ENCODE data around the gene PPP6R3. TPM values are rescaled to one million over a fixed set of nuclear protein-coding genes. Genes with fewer than 3 reads are reported as not detected.

PPP6R3 gene
- polyA plus RNA-seq, 1 donor (not counting 4 experiments of a cell fraction or from before 2014, with no cell fraction given): 50.2 TPM

DNA sequence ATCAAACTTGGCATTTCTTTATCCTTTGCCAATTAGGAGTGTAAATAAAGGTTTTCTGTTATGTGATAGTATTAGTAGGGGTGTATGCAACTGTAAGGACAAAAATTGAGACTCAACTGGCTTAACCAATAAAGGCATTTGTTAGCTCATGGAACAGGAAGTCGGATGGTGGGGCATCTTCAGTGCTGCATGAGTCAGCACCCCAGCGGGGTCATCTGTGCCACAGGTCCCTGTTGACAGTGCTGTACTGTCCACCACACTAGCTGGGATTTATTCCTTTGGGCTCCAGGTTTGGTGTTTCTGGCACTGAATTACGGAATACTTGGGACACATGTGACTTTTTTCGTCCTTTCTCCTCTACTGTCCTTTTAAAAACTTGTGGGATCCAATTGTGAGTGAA, 86.0 kb downstream of the PPP6R3 start:
- FAIRE-seq: no peak
- no peak for DNase-seq (ENCODE audit: low read depth, low spot score)
- H3K9ac ChIP-seq (ENCODE audit: control insufficient read depth, extremely low read depth, insufficient read depth, low read length): no peak overlapping the region
- peaks cover 10 to 38% of the 10 kb centered on the region in 2 experiments for H3K36me3 ChIP-seq (ENCODE audit: control insufficient read depth in 2 of 2, extremely low read depth in 1 of 2, insufficient read depth in 2 of 2, low read length in 2 of 2)
- no peaks in the 10 kb centered on the region for H3K9me3 ChIP-seq (ENCODE audit: control insufficient read depth, low read depth, low read length)
- no peak overlapping the region for H3K27ac ChIP-seq (ENCODE audit: control insufficient read depth, insufficient read depth, low read length)
- no peak overlapping the region for H3K4me3 ChIP-seq (ENCODE audit: control insufficient read depth in 2 of 3, extremely low read depth in 1 of 3, insufficient read depth in 2 of 3, low read depth in 1 of 3, low read length in 3 of 3)
- no peaks in the 10 kb centered on the region for H4K20me1 ChIP-seq (ENCODE audit: control insufficient read depth, extremely low read depth, insufficient read depth, low read length)
- TF ChIP-seq, protein P1, sequence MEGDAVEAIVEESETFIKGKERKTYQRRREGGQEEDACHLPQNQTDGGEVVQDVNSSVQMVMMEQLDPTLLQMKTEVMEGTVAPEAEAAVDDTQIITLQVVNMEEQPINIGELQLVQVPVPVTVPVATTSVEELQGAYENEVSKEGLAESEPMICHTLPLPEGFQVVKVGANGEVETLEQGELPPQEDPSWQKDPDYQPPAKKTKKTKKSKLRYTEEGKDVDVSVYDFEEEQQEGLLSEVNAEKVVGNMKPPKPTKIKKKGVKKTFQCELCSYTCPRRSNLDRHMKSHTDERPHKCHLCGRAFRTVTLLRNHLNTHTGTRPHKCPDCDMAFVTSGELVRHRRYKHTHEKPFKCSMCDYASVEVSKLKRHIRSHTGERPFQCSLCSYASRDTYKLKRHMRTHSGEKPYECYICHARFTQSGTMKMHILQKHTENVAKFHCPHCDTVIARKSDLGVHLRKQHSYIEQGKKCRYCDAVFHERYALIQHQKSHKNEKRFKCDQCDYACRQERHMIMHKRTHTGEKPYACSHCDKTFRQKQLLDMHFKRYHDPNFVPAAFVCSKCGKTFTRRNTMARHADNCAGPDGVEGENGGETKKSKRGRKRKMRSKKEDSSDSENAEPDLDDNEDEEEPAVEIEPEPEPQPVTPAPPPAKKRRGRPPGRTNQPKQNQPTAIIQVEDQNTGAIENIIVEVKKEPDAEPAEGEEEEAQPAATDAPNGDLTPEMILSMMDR (optimal IDR thresholded peaks at IDR 0.05 in 1 of 3, IDR thresholded peaks at IDR 0.05 in 1 of 3, conservative IDR thresholded peaks at IDR 0.05 in 1 of 3; ENCODE audit: extremely low read depth in 1 of 3, insufficient read depth in 2 of 3, low read length in 3 of 3): no peak
- TF ChIP-seq EZH2 (IDR thresholded peaks at IDR 0.05; ENCODE audit: low read length): no peak
- no peak overlapping the region for H3K4me2 ChIP-seq (ENCODE audit: control insufficient read depth, extremely low read depth, insufficient read depth, low read depth, low read length)
- H3K27me3 ChIP-seq (ENCODE audit: control insufficient read depth, extremely low read depth, insufficient read depth, low read length): no peaks in the 10 kb centered on the region
- H3K9me1 ChIP-seq (ENCODE audit: control insufficient read depth, extremely low read depth, insufficient read depth, low read length): peaks cover 3% of the 10 kb centered on the region
- no peak overlapping the region for H2AFZ ChIP-seq (ENCODE audit: control insufficient read depth, low read length)
- H3K4me1 ChIP-seq (ENCODE audit: control insufficient read depth, extremely low read depth, insufficient read depth, low read length): peaks cover 10% of the 10 kb centered on the region
- dilution Hi-C loops (cut with MboI; ENCODE audit: extremely low pct_ligation_motif_present, low sequenced_read_pairs): no loop called here
- H3K79me2 ChIP-seq (ENCODE audit: control insufficient read depth, insufficient read depth, low read length): peaks cover 37% of the 10 kb centered on the region

DNA sequence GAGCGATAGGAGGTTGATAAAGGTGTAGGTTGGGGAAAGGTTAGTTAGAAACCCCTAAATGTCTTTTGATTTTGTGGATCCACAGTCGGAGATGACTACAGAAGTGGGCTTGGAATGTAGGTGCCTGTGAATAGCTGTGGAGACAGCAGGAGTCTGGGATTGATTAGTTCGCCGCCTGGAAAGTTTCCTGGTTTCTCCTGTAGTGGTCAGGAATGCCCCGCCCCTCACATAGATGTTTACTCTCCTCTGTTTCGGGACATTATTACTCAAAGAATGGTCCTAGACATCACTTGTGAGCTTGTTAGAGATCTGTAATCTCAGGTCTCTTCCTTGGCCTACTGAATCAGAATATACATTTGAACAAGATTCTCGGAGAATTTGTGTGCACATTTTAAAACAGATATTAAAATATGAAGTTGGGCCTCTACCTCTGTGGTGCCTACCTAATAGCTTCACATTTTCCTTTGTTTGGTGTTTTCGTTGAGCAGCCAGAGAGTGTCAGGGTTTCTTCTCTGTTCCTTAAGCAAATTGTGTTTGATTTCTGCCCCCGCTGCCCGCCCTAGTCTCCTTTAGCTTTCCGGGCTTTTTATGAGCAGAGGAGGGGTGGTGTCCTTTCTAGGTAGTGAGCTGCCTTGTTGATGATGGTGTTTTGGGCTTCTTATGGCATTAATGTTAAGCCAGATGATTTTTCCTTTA, 89.4 kb downstream of the PPP6R3 start:
- H3K9ac ChIP-seq (ENCODE audit: control insufficient read depth, extremely low read depth, insufficient read depth, low read length): no peak overlapping the region
- DNase-seq (ENCODE audit: low read depth, low spot score) (no peak), FAIRE-seq (no peak)
- H2AFZ ChIP-seq (ENCODE audit: control insufficient read depth, low read length): no peak overlapping the region
- H3K27me3 ChIP-seq (ENCODE audit: control insufficient read depth, extremely low read depth, insufficient read depth, low read length): no peaks in the 10 kb centered on the region
- H4K20me1 ChIP-seq (ENCODE audit: control insufficient read depth, extremely low read depth, insufficient read depth, low read length): no peaks in the 10 kb centered on the region
- peaks cover 10% of the 10 kb centered on the region for H3K4me1 ChIP-seq (ENCODE audit: control insufficient read depth, extremely low read depth, insufficient read depth, low read length)
- H3K9me1 ChIP-seq (ENCODE audit: control insufficient read depth, extremely low read depth, insufficient read depth, low read length): no peaks in the 10 kb centered on the region
- peaks cover 23% of the 10 kb centered on the region for H3K79me2 ChIP-seq (ENCODE audit: control insufficient read depth, insufficient read depth, low read length)
- no peak overlapping the region for H3K4me2 ChIP-seq (ENCODE audit: control insufficient read depth, extremely low read depth, insufficient read depth, low read depth, low read length)
- no peak overlapping the region for H3K4me3 ChIP-seq (ENCODE audit: control insufficient read depth in 2 of 3, extremely low read depth in 1 of 3, insufficient read depth in 2 of 3, low read depth in 1 of 3, low read length in 3 of 3)
- H3K27ac ChIP-seq (ENCODE audit: control insufficient read depth, insufficient read depth, low read length): no peak overlapping the region
- dilution Hi-C loops (cut with MboI; ENCODE audit: extremely low pct_ligation_motif_present, low sequenced_read_pairs): no loop called here
- no peak for TF ChIP-seq EZH2 (IDR thresholded peaks at IDR 0.05; ENCODE audit: low read length)
- TF ChIP-seq, protein P1 (optimal IDR thresholded peaks at IDR 0.05 in 1 of 3, IDR thresholded peaks at IDR 0.05 in 1 of 3, conservative IDR thresholded peaks at IDR 0.05 in 1 of 3; ENCODE audit: extremely low read depth in 1 of 3, insufficient read depth in 2 of 3, low read length in 3 of 3): no peak
- peaks cover 8 to 31% of the 10 kb centered on the region in 2 experiments for H3K36me3 ChIP-seq (ENCODE audit: control insufficient read depth in 2 of 2, extremely low read depth in 1 of 2, insufficient read depth in 2 of 2, low read length in 2 of 2)
- H3K9me3 ChIP-seq (ENCODE audit: control insufficient read depth, low read depth, low read length): no peaks in the 10 kb centered on the region
